ENCODE results near the gene ITPK1.
"Not testable (repeated sequence)": the region's sequence is repeated elsewhere in the genome, so short reads cannot be mapped to it uniquely, and the experiment has no call there.

The ITPK1 gene

DNA sequence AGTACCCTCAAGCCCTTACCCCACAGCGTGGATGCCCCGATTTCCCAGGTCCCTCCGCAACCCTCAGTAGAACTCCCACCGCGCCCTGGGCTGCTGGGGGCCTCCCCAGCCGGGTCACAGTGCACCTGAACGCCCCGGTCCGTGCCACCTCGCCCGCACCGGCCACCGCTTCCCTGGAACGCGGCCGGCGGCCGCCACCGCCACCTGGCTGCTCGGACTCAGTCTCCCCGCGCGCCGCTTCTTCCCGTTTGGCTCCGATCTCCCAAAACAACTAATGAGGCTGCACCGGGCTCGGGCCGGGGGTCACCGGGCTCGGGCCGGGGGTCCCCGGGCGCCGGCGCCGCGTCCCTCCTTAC is 1.0 kb downstream of the ITPK1 start:
- Mint-ChIP-seq H3K4me1 (peaks cover 52% of the 10 kb centered on the region), H3K27ac (peak overlapping the region; percentile 73), H3K27me3 (no peaks in the 10 kb centered on the region), H3K4me3 (peak overlapping the region; percentile 90), H3K9me3 (no peaks in the 10 kb centered on the region), H3K36me3 (peaks cover 8% of the 10 kb centered on the region)
- peak; percentile 2 for ATAC-seq

DNA sequence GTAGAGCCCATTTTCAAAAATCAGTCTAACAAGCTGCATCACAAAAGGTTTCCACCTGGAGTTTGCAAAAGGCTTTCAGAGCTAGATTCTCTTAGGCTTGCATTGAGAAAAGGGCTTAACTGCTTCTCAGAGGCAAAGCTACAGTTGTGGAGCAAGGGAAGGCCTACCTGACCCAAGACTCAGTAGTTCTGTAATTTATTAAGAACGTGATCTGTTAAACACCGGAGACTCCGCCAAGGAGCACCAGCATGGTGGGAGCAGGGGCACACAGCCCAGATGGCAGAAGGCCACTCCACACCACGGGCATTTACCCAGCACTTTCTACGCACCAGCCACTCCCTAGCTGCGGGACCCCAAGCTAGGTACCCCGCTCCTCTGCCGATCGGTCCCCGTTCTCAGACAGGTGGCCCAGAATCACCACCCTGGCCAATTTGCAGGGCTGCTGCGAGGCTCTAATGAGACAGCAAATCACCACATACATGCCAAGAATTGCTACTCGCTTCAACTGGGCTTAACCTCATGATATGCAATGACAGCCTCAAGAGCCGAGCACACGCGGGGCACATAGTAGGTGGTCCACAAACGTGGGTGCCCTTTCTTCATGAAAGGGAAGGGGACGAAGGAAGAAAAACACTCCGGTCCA is 1.5 kb downstream of the ITPK1 start:
- Mint-ChIP-seq H3K4me1 (peaks cover 57% of the 10 kb centered on the region), H3K9me3 (no peaks in the 10 kb centered on the region), H3K4me3 (peak overlapping the region; percentile 90), H3K36me3 (peaks cover 8% of the 10 kb centered on the region), H3K27me3 (no peaks in the 10 kb centered on the region), H3K27ac (peak overlapping the region; percentile 76)
- ATAC-seq, result no peak

DNA sequence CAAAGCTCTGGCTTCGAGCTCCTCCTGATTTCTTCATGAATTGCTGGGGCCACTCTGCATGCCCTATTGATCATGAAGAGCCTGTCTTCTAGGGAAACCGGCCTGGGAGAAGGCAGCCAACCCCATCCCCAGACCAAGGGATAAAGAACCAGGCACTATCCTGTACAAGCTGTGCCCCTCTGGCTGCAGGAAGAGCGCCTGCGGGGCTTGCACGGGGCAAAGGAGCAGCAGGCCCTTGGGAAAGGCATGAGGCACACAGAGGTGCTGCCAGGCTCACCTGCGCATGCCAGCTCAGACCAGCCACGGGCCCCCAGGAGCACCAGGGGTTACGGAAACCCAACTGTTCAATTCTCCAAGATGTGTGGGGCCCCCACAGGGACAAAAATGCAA is 2.1 kb downstream of the ITPK1 start:
- no peaks in the 10 kb centered on the region for H3K27me3 Mint-ChIP-seq
- peaks cover 62% of the 10 kb centered on the region for H3K4me1 Mint-ChIP-seq
- no peaks in the 10 kb centered on the region for H3K9me3 Mint-ChIP-seq
- H3K27ac Mint-ChIP-seq, result peak overlapping the region; percentile 76
- H3K4me3 Mint-ChIP-seq, result peak overlapping the region; percentile 90
- ATAC-seq, result no peak
- peaks cover 8% of the 10 kb centered on the region for H3K36me3 Mint-ChIP-seq

DNA sequence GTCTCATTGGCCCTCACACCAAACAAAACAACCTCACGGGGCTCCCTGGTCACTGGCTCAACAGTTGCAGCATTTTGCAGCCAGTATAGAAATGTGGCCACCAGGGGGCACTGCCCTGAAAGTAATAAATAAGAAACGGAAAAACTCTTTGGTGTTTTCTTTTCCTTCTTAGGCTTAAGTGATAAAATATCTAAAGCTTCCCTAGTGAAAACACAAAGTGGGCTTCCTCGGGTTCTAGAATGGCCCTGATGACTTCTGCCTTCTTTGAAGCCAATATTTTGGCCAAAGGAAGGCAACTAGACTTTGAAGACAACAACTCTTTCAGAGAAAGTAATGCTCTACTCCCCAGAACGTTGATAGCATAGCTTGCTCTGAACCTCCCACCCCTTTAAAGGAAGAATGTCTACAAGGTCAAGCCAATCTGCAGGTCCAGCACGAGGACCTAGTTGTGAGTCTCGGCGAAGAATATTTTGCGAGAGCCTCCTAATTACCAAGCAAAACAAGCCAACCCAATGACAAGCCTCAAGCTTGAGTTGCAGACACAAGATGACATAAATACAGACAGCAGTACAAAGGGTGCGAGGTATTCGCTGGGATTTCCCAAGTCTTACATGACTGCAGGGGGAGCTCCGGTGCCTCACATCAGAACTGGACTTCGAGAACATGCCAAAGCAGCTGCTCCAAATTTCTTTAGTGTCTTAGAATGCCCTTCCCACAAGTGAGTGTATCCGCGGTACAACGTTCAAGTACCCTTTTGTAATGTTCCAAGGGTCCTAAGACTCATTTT is 2.6 kb downstream of the ITPK1 start:
- peaks cover 68% of the 10 kb centered on the region for H3K4me1 Mint-ChIP-seq
- H3K27me3 Mint-ChIP-seq, result no peaks in the 10 kb centered on the region
- H3K27ac Mint-ChIP-seq, result peak overlapping the region; percentile 76
- peaks cover 8% of the 10 kb centered on the region for H3K36me3 Mint-ChIP-seq
- H3K4me3 Mint-ChIP-seq, result peak overlapping the region; percentile 90
- H3K9me3 Mint-ChIP-seq, result no peaks in the 10 kb centered on the region
- peak; percentile 14 for ATAC-seq

DNA sequence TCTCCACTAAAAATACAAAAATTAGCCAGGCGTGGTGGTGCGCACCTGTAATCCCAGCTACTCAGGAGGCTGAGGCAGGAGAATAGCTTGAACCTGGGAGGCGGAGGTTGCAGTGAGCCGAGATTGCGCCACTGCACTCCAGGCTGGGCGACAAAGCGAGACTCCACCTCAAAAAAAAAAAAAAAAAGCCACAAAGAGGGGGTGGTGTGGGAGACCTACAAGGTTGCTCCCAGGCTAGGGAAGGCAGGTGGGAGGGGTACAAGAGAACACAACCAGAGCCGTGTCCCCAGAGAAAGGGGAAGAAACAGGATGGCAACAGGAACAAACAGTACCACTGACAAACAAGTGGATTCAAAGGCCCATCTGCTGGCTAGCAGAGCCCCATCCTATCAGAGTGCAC is 4.2 kb downstream of the ITPK1 start:
- not testable (repeated sequence) for H3K36me3 Mint-ChIP-seq, H3K9me3 Mint-ChIP-seq, H3K27me3 Mint-ChIP-seq, ATAC-seq, H3K4me3 Mint-ChIP-seq
- peak overlapping the region; percentile 42 for H3K27ac Mint-ChIP-seq
- H3K4me1 Mint-ChIP-seq, result peaks cover 81% of the 10 kb centered on the region

DNA sequence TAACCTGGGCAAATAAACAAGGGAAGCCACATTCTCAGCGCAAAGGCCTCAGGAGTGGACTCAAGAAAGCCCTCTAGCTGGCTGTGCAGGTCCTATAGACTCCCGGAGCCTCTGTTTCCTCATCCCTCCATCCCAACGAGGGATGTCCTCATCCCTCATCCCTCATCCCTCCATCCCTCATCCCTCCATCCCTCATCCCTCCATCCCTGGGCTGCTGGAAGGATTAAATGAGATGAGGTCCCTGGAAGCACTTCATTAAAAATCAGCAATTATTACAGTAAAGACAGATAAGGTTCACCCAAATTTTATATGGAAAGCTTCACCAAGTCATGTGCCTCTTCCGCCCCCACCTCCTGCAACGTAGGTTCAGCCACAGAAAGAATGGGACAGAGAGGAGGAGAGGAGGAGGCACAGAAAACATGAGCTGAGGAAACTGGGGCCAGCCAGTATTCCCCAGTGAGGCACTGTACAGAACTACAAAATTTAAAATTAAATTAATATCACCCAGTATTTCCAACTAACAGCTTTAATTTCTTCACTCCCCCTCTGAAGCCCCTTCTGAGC is 4.8 kb downstream of the ITPK1 start:
- H3K27me3 Mint-ChIP-seq, result no peaks in the 10 kb centered on the region
- ATAC-seq, result no peak
- no peak overlapping the region for H3K4me3 Mint-ChIP-seq
- H3K9me3 Mint-ChIP-seq, result no peaks in the 10 kb centered on the region
- peak overlapping the region; percentile 42 for H3K27ac Mint-ChIP-seq
- H3K36me3 Mint-ChIP-seq, result peaks cover 8% of the 10 kb centered on the region
- peaks cover 83% of the 10 kb centered on the region for H3K4me1 Mint-ChIP-seq

DNA sequence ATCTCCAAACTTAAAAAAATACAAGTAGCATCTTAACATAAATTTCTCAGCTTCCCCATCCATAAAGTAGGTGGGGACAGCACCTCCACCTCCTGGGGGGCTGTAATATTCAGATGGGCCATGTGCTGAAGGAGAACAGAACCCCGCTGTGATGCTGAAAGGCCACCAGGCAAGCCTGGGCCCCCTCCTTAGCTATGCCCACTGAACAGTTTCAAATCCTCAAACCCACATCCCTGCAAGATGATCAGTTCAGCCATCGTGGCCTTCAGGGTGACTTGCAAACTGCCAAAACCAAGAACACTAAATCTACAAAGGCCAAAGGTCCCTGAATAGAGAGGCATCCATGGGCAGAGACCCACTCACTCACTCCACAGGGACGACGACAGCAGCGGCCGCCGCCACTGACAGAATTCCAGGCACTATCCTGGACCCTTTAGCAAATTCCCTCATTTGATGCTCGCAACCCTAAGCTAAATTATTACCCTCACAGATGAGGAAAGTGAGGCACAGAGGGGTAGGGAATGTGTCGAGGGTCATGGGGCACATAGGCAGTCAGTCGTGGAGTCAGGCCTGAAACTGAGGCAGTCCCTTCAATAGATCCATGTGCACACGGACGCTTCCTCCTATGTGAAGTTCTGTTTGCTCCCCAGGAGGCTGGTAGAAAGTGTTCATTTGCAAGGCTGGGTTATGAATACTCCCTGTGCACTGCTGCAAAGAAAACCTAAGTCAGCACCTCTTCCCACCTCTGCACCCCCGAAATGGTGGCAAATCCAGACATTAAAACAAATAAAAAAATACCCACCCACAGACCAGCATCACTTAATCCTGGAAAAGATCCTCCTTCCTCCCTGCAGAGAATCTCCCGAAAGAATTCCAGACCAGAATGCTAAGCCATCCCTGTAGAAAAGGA is 5.9 kb downstream of the ITPK1 start:
- Mint-ChIP-seq H3K36me3 (peaks cover 8% of the 10 kb centered on the region), H3K4me3 (peak overlapping the region; percentile 21), H3K27ac (peak overlapping the region; percentile 71), H3K9me3 (no peaks in the 10 kb centered on the region), H3K27me3 (no peaks in the 10 kb centered on the region), H3K4me1 (peaks cover 93% of the 10 kb centered on the region)
- ATAC-seq, result peak; percentile 84

DNA sequence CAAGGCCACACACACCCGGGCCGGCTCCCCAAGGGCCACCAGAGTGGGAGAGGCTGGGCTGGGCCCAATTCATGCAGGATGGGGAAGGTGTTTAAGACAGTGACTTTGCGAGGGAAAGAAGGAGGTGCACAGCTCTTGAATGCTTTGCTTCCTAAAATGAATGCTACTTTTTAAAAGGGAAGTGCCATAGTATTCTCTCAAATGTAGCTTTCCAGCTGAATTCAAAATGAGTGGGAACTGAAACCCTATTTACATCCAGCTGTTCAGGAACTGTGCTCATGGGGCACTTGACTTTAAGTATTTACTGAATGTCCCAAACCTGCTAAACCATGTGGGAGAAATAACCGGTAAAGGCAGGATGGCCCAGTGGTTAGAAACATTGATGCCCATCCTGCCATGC is 7.6 kb downstream of the ITPK1 start:
- peak overlapping the region; percentile 71 for H3K27ac Mint-ChIP-seq
- no peaks in the 10 kb centered on the region for H3K9me3 Mint-ChIP-seq
- no peaks in the 10 kb centered on the region for H3K27me3 Mint-ChIP-seq
- ATAC-seq, result no peak
- peaks cover 95% of the 10 kb centered on the region for H3K4me1 Mint-ChIP-seq
- H3K36me3 Mint-ChIP-seq, result peaks cover 5% of the 10 kb centered on the region
- H3K4me3 Mint-ChIP-seq, result peak overlapping the region; percentile 11

DNA sequence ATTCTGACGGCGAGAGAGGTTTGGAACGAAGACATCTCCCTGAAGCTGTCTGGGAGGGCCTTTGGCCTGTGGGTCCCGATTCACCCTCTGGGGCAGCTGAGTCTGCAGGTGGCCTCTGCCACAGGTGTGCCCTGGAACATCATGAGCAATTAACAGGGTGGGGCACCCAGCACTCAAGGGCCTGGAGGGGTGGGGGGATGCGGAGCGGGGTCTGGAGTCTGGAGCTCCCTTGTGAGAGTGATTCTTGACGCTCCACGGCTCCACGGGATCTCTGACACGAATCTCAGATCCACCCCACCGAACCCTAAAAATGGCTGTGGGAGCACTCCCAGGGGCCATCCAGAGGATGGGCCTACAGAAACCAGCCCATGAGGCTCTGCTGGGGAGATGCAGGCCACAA is 8.3 kb downstream of the ITPK1 start:
- H3K4me3 Mint-ChIP-seq, result no peak overlapping the region
- no peaks in the 10 kb centered on the region for H3K9me3 Mint-ChIP-seq
- no peaks in the 10 kb centered on the region for H3K27me3 Mint-ChIP-seq
- ATAC-seq, result no peak
- peak overlapping the region; percentile 71 for H3K27ac Mint-ChIP-seq
- no peaks in the 10 kb centered on the region for H3K36me3 Mint-ChIP-seq
- H3K4me1 Mint-ChIP-seq, result peaks cover 90% of the 10 kb centered on the region

DNA sequence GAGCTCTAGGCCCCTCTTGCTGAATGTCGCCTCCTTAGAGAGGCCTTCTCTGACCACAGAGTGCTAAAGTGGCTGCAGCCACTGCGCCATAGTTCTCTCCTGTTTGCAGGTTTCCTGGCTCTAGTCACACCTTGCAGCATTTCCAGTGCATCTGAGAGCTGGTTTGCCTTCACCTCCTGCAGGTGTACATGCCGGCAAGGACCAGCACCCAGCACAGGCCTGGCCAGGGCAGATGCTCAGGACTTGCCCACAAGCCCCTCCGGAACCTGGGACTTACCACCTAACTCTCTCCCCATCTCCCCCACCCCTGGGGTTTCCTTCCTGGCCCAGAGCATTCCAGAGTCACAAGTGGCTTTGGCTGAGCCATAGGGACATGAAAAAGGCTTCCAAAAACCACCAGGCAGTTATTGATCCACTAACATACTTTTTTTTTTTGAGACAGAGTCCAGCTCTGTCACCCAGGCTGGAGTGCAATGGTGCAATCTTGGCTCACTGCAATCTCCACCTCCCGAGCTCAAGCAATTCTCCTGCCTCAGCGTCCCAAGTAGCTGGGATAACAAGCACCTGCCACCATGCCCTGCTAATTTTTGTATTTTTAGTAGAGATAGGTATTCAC is 9.1 kb downstream of the ITPK1 start:
- ATAC-seq, result no peak
- Mint-ChIP-seq H3K4me3 (no peak overlapping the region), H3K9me3 (no peaks in the 10 kb centered on the region), H3K36me3 (no peaks in the 10 kb centered on the region), H3K27me3 (no peaks in the 10 kb centered on the region), H3K4me1 (peaks cover 92% of the 10 kb centered on the region), H3K27ac (peak overlapping the region; percentile 71)

DNA sequence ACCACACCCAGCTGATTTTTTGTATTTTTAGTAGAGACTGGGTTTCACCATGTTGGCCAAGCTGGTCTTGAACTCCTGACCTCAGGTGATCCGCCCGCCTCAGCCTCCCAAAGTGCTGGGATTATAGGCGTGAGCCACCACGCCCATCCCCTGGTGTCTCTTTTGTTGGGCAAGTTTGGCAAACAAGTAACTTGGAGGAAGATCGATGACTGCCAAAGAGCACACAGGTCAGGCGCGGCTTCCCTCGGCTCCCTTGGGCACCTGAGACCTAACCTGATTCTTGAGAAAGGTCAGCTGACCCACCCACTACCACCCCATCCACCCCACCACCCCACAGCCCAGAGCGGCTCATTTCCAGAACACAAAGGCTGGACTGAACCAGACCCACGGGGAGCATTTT is 9.9 kb downstream of the ITPK1 start:
- H3K27me3 Mint-ChIP-seq, H3K9me3 Mint-ChIP-seq, ATAC-seq, H3K36me3 Mint-ChIP-seq: not testable (repeated sequence)
- peak overlapping the region; percentile 71 for H3K27ac Mint-ChIP-seq
- H3K4me1 Mint-ChIP-seq, result peaks cover 89% of the 10 kb centered on the region
- peak overlapping the region; percentile 56 for H3K4me3 Mint-ChIP-seq

DNA sequence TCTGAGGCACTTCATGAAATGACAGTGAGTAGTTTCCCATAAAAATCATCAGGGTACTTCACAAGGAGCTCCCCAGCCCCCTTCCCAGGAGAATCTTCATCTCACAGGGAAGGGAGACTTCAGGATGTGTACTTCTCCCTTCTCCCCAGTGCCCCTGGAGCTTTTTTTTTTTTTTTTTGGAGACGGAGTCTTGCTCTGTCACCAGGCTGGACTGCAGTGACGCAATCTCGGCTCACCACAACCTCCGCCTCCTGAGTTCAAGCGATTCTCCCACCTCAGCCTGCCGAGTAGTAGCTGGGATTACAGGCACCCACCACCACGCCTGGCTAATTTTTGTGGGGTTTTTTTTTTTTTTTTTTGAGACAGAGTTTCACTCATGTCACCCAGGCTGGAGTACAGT is 10.4 kb downstream of the ITPK1 start:
- peak overlapping the region; percentile 56 for H3K4me3 Mint-ChIP-seq
- no peaks in the 10 kb centered on the region for H3K27me3 Mint-ChIP-seq
- no peaks in the 10 kb centered on the region for H3K9me3 Mint-ChIP-seq
- ATAC-seq, result peak; percentile 5
- H3K27ac Mint-ChIP-seq, result peak overlapping the region; percentile 71
- H3K36me3 Mint-ChIP-seq, result no peaks in the 10 kb centered on the region
- peaks cover 89% of the 10 kb centered on the region for H3K4me1 Mint-ChIP-seq

DNA sequence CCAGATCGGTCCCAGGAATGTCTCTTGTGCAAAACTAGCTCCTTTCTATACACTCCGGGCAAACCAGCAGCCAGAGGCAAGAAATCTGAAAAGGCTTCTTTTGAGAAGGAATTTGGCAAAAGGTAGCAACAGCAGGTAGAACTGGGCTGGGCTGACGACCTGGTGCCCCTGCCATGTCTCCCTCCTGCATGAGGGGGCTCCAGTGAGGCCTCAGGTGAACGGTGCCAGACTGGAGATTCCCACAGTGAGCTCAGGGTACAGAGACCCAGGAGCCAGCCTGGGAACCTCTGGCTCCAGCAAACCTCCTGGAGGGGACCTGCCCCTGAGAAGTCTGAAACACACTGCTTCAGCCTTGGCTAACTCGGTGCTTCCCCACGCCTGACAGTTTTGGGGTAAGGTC is 10.8 kb downstream of the ITPK1 start:
- no peaks in the 10 kb centered on the region for H3K27me3 Mint-ChIP-seq
- ATAC-seq, result no peak
- H3K9me3 Mint-ChIP-seq, result no peaks in the 10 kb centered on the region
- H3K4me3 Mint-ChIP-seq, result no peak overlapping the region
- peak overlapping the region; percentile 71 for H3K27ac Mint-ChIP-seq
- peaks cover 89% of the 10 kb centered on the region for H3K4me1 Mint-ChIP-seq
- H3K36me3 Mint-ChIP-seq, result no peaks in the 10 kb centered on the region

DNA sequence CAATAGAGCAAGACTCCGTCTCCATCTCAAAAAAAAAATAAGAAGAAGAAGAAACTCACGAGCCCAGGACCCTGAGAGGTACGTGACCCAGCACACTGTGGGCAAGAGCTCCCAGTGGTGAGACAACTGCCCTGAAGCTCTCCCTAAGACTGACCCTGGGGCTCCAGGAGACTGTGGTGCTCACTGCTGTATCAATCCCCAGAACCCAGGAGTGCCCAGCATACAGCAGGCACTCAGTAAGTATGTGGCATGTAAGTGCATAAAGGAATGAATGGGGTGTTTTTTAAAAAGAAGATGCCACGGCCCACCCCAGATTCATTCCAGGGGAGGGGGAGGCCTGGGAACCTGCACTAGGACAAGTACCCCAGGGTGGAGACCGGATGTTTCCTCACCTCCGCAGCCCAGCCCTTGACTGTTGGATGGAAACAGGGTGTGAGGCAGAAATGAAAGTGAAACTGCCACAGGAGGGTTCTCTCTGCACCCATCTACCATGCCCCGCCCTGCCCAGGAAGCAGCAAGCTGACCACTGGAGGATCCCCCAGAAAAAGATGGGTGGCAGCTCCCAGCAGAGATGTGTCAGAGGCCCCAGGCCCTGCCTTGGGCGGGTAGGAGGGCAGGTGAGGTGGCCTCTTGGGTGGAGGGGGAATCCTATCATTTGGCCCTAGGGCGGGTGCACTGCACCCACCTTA is 12.2 kb downstream of the ITPK1 start:
- peak overlapping the region; percentile 74 for H3K4me3 Mint-ChIP-seq
- peak overlapping the region; percentile 71 for H3K27ac Mint-ChIP-seq
- H3K36me3 Mint-ChIP-seq, result no peaks in the 10 kb centered on the region
- ATAC-seq, result peak; percentile 90
- no peaks in the 10 kb centered on the region for H3K27me3 Mint-ChIP-seq
- peaks cover 78% of the 10 kb centered on the region for H3K4me1 Mint-ChIP-seq
- H3K9me3 Mint-ChIP-seq, result no peaks in the 10 kb centered on the region
